NCI-H1105 treated with DMSO at 0.1 percent for 48 hours (cell line): ENCODE results near the gene TNFRSF18.

Experiments used
- DNase-seq: peaks from one replicate; lab custom pipeline; 2025; lab: John Stamatoyannopoulos, UW

The TNFRSF18 gene

GRCh38 chr1:1227386-1227785 lies 21.0 kb upstream of the TNFRSF18 start:
- DNase-seq, result no peak

- DNase-seq, result no peak
Observed at GRCh38 chr1:1226566-1227362, 20.4 kb upstream of the TNFRSF18 start.

GRCh38 chr1:1225913-1226312 lies 19.5 kb upstream of the TNFRSF18 start:
- DNase-seq, result no peak

- DNase-seq, result no peak
Observed at GRCh38 chr1:1225238-1225845, 18.9 kb upstream of the TNFRSF18 start.

GRCh38 chr1:1223891-1224290 lies 17.5 kb upstream of the TNFRSF18 start:
- DNase-seq, result no peak

GRCh38 chr1:1223321-1223720 lies 16.9 kb upstream of the TNFRSF18 start:
- no peak for DNase-seq

- no peak for DNase-seq
Observed at GRCh38 chr1:1222575-1223225, 16.3 kb upstream of the TNFRSF18 start.

GRCh38 chr1:1221887-1222574 lies 15.6 kb upstream of the TNFRSF18 start:
- DNase-seq, result no peak

GRCh38 chr1:1220197-1220596 lies 13.8 kb upstream of the TNFRSF18 start:
- DNase-seq, result no peak

- no peak for DNase-seq
Observed at GRCh38 chr1:1219341-1219740, 12.9 kb upstream of the TNFRSF18 start.

GRCh38 chr1:1218524-1219200 lies 12.3 kb upstream of the TNFRSF18 start:
- no peak for DNase-seq

GRCh38 chr1:1217621-1218523 lies 11.5 kb upstream of the TNFRSF18 start:
- no peak for DNase-seq

- DNase-seq, result no peak
Observed at GRCh38 chr1:1216770-1217620, 10.6 kb upstream of the TNFRSF18 start.

- DNase-seq, result no peak
Observed at GRCh38 chr1:1215881-1216605, 9.7 kb upstream of the TNFRSF18 start.

- DNase-seq, result no peak
Observed at GRCh38 chr1:1215080-1215676, 8.8 kb upstream of the TNFRSF18 start.

- no peak for DNase-seq
Observed at GRCh38 chr1:1213345-1214265, 7.2 kb upstream of the TNFRSF18 start, which contains the start of gene TNFRSF4. Gene TNFRSF4 (minus strand): TSS chr1:1214153. CDS start chr1:1214127, 26 bp downstream.

- DNase-seq, result no peak
Observed at GRCh38 chr1:1212780-1213344, 6.5 kb upstream of the TNFRSF18 start.
